HG03439 (cell line): Measurements from ENCODE around the gene RIMS1.
A peak's percentile ranks its signal among the peaks of the same experiment; 100 is the strongest.

Experiments
- ATAC-seq: cut with Tn5 transposase; IDR thresholded peaks from one replicate; pipeline ENCODE4 v1.9.1; 2021; ENCODE audit warnings: mild to moderate bottlenecking, moderate library complexity; ENCODE audit not compliant: unreplicated experiment

The RIMS1 gene, protein sequence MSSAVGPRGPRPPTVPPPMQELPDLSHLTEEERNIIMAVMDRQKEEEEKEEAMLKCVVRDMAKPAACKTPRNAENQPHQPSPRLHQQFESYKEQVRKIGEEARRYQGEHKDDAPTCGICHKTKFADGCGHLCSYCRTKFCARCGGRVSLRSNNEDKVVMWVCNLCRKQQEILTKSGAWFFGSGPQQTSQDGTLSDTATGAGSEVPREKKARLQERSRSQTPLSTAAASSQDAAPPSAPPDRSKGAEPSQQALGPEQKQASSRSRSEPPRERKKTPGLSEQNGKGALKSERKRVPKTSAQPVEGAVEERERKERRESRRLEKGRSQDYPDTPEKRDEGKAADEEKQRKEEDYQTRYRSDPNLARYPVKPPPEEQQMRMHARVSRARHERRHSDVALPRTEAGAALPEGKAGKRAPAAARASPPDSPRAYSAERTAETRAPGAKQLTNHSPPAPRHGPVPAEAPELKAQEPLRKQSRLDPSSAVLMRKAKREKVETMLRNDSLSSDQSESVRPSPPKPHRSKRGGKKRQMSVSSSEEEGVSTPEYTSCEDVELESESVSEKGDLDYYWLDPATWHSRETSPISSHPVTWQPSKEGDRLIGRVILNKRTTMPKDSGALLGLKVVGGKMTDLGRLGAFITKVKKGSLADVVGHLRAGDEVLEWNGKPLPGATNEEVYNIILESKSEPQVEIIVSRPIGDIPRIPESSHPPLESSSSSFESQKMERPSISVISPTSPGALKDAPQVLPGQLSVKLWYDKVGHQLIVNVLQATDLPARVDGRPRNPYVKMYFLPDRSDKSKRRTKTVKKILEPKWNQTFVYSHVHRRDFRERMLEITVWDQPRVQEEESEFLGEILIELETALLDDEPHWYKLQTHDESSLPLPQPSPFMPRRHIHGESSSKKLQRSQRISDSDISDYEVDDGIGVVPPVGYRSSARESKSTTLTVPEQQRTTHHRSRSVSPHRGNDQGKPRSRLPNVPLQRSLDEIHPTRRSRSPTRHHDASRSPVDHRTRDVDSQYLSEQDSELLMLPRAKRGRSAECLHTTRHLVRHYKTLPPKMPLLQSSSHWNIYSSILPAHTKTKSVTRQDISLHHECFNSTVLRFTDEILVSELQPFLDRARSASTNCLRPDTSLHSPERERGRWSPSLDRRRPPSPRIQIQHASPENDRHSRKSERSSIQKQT (N-terminal part only)

DNA sequence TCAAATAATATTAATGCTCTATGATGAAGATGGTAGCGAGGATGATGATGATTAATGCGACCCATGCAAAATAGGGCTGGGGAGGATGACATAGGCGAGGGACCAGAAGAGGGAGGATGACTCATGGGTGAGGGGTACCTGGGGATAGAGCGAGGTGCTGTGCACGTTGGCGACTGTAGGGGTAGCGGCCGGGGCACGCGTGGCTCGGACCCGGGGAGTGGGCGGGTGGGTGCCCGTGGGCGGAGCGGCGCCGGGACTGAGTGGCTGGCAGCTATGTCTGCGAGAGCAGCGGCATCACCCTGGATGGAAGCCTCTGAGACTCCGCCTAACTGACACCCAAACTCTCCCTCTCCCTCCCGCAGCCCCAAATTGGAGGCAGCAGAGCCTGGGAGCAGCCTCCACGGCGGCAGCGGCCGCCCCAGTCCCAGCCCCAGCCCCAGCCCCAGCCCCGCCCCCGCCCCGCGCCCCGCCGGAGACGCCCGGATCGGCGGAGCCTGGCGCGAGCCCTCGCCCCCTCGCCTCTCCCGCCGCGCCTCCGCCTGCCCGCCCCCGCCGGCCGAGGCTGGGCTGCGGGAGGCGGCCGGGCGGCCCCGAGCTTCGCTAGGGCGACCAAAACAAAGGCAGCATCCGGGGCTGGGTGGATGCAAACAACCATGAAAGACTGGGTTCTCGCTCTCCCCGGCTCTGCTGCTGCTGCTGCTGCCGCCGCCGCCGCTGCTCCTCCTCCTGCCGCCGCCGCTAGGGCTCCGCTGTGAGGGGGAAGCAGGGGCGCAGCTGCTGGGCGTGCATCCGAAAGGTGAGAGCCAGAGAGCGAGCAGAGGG lies at the start of gene RIMS1:
RIMS1 (plus strand) TSS at position 367 of the 822 bp plus-strand sequence. CDS start 474 bp downstream, outside the sequence.
- peak; percentile 84 for ATAC-seq

GRCh38 chr6:71851214-71851613 lies 35.1 kb upstream of the RIMS1 start:
- ATAC-seq, result no peak

DNA sequence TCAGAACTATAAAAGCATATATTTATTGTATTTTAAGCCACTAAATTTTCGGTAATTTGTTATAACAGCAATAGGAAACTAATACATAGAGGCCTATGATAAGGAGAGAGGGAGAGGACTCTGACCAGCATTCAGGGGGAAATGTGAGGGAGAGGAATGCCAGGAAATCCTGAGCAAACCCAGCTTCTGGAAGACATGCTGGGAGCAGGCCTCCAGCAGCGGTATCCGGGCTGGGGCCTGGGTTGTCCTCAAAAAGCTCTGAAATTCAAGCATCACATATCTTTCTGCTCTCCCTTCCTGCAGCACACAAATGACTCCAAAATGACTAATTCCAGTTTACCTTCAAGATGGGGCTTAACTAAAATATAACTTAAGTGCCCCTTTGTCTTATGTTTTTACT lies 33.4 kb upstream of the RIMS1 start:
- no peak for ATAC-seq

GRCh38 chr6:71855406-71855805 lies 30.9 kb upstream of the RIMS1 start:
- ATAC-seq, result no peak

DNA sequence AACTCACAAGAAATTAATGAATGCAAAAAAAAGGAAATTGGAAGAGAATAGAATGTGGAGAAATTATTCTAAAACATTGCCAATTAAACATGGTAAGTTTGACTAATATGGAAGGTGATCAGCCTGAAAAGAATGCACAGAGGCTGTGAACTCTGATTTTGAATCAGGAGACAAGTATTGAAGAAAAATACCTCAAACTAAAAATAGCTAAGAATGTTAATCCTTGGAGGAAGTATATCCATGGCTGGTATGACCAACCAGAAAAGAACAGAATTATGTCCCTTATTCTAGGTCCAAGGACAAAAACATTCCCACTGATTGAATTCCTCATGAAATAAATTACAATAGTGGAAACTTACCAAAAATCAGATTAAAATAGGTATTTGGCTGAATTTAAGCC lies 7.3 kb upstream of the RIMS1 start:
- ATAC-seq, result no peak

GRCh38 chr6:71887006-71887743 lies 825 bp downstream of the RIMS1 start:
- ATAC-seq, result no peak

DNA sequence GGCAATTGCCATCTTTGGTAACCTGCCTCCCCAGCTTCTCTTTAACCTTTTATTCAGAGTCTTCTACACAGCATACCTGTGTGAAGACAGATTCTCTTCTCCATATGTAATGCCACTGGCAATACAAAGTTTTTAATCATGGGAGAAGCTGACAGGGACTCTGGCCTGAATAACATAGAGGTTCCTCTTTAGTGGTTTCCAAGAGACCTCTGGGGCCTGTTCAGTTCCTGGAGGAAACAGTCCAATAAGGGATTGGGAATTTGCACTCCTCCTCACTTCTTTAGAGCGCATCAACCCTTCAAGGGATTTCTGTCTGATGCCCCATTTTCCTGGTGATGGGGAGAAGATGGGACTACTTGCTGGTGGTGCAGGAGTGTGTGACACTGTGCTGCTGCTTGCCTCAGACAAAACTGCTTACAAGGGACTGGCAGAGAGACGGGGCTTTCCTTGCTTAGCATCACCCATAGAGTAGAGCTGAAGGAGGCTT lies 1.4 kb downstream of the RIMS1 start:
- ATAC-seq, result no peak

DNA sequence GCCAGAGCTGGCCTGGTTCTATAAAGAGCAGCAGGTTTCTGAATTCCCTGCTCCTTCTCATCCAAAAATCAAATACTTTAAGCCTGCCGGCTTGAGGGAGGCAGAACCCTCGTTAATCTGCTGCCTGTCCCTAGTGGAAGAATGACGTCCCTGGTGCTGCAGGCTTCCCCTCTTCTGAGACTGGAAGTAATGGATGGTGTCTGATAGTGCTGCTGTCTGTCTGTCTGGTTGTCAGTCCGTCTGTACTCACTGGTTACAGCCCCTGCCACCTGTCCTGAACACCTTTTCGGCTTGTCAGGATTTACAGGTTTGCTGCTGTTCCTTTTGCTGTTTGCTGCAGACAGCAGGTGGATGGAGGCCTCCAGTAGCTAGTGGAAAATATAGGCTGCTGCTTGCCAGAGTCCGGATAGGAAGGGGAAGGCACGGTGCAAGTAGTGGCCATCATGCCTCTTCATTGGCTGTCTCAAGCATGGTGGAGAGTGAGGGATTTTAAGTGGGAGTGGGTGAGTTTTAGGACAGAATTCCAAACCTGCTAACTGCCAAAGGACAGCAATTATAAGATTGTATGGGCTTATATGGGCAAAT lies 2.5 kb downstream of the RIMS1 start:
- ATAC-seq, result no peak

- ATAC-seq, result no peak
Observed at GRCh38 chr6:71889366-71889765, 3.0 kb downstream of the RIMS1 start.

- no peak for ATAC-seq
Observed at GRCh38 chr6:71892641-71893040, 6.3 kb downstream of the RIMS1 start.

DNA sequence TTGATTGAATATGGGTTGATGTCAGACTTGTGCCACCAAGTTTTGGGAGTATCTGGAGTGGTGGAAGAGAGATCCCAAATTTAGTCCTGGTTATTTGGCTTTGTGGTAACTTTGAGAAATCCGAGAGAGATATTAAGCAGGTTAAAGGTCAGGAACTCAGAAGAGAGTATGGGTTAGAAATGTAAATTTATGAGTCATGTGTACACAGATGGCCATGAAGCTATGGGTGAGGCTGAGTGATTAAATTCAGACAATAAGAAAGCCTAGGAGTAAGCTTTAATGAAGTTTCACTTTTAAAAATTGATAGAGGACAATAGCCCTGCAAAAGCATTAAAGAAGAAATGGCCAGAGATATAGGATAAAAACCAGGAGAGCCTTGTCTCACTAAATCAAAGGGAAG lies 14.3 kb downstream of the RIMS1 start:
- ATAC-seq, result no peak

DNA sequence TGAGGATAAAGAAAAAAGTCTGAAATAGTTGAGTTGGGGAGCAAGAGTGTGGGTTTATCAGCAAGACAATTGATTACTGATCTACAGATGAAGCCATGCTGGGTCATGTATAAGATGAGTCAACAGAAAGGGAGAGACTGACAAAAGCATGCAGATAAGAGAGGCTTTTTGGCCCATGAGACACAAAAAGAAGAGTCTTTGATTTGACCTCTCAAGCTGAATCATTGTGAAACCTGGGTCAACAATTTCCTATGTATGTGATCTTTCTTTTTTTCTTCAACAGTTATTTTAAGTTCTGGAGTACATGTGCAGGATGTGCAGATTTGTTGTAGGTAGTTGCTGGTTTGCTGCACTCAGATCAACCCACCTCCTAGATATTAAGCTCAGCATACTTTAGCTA lies 15.9 kb downstream of the RIMS1 start:
- peak; percentile 76 for ATAC-seq

DNA sequence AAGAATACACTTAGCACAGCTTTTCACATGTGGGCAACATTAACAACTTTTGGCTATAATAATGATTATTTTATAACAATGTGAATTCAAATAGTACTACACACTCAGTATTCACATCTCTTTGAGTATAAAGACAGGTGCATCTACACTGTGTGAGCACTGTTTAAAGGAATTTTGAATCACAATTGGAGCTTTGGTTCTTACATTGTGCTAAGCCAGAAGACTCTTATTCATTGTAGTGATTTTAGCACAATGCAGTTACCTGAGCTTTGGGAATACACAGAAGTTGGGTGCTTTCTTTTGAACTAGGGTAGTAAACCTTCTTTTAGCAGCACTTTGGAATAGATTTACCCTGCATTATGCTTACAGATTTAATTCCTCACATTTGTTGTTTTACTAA lies 20.5 kb downstream of the RIMS1 start:
- no peak for ATAC-seq

GRCh38 chr6:71908162-71908765 lies 21.9 kb downstream of the RIMS1 start:
- peak; percentile 83 for ATAC-seq

- no peak for ATAC-seq
Observed at GRCh38 chr6:71913444-71914234, 27.3 kb downstream of the RIMS1 start.

- no peak for ATAC-seq
Observed at GRCh38 chr6:71929047-71929446, 42.7 kb downstream of the RIMS1 start.

- no peak for ATAC-seq
Observed at GRCh38 chr6:71933881-71934280, 47.5 kb downstream of the RIMS1 start.

GRCh38 chr6:71965404-71965803 lies 79.1 kb downstream of the RIMS1 start:
- ATAC-seq, result no peak
